Neuron (in vitro differentiated cells): Measurements from ENCODE around the gene FZD1.
"Not testable (repeated sequence)": the region's sequence is repeated elsewhere in the genome, so short reads cannot be mapped to it uniquely, and the experiment has no call there.

ENCODE experiments used
- H2AFZ ChIP-seq: one replicate; pipeline ENCODE4 v1.6.1; 2013; ENCODE audit warnings: low read depth, mild to moderate bottlenecking, inconsistent platforms, low read length, moderate library complexity
- H3K27me3 ChIP-seq: one replicate; pipeline ENCODE4 v1.6.1; 2013; ENCODE audit warnings: low read length; ENCODE audit not compliant: insufficient read depth
- H3K36me3 ChIP-seq: one replicate; pipeline ENCODE4 v1.6.1; 2013; ENCODE audit warnings: low read length; ENCODE audit not compliant: insufficient read depth
- H3K4me1 ChIP-seq: one replicate; pipeline ENCODE4 v1.6.1; 2013; ENCODE audit warnings: low read length; ENCODE audit not compliant: insufficient read depth
- H3K4me3 ChIP-seq: 2 replicates; pipeline ENCODE4 v1.5.1; 2013; ENCODE audit warnings: mild to moderate bottlenecking, low read length, moderate library complexity
- H3K9me3 ChIP-seq: one replicate; pipeline ENCODE4 v1.6.1; 2013; ENCODE audit warnings: low read length

Gene FZD1

DNA sequence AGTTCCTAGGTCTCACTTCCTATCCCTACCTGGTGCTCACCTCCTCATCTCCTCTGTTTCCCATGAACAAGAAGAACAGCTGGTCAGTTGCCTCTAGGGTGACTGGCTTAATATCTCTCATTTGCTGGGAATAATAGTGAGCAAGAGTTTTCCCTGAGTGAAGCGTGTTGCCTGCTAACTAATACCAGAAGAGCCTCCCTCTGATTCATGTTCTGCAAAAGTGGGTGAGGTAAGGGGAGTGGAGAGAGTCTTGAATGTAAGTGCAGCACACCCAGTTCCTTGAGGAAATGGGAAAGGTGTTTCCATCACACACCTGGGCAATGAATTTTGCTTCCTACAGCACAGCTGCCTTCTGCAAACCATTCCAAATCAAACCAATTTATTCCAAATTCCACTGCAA, 29.6 kb downstream of the FZD1 start:
- H3K27me3 ChIP-seq = no peaks in the 10 kb centered on the region
- H3K4me1 ChIP-seq = peaks cover 12% of the 10 kb centered on the region
- H2AFZ ChIP-seq = no peak overlapping the region
- no peaks in the 10 kb centered on the region for H3K36me3 ChIP-seq
- H3K4me3 ChIP-seq = no peak overlapping the region
- no peaks in the 10 kb centered on the region for H3K9me3 ChIP-seq

DNA sequence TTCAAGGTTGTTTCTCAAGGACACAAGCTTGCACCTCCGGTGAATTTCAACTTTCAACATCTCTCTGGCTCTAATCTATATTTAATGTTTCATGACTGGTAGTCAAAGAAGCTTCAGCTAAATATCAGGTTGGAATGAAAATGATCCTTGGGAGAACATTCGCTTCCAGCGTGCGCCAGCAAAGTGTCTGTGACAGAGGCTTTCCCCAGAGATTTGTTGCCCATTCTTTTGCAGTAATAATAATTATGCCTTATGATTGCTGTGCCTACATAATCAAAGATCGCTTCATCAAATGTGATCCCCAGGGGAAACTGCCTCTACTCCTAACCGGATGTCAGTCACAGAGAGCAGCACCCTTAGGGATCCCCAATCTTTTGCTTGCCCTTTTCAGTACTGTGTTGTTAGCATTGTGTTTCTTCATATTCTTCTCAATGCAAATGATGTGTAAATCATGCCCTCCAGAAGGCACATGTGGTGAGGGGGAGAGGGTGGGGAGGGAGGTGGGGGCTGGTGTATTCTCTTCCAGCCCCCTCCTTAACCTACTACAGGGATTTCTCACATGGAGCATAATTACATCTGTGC, 30.5 kb downstream of the FZD1 start:
- Histone ChIP-seq H3K9me3 (no peaks in the 10 kb centered on the region), H3K27me3 (no peaks in the 10 kb centered on the region), H3K4me3 (no peak overlapping the region), H3K4me1 (peaks cover 12% of the 10 kb centered on the region), H2AFZ (no peak overlapping the region), H3K36me3 (no peaks in the 10 kb centered on the region)

DNA sequence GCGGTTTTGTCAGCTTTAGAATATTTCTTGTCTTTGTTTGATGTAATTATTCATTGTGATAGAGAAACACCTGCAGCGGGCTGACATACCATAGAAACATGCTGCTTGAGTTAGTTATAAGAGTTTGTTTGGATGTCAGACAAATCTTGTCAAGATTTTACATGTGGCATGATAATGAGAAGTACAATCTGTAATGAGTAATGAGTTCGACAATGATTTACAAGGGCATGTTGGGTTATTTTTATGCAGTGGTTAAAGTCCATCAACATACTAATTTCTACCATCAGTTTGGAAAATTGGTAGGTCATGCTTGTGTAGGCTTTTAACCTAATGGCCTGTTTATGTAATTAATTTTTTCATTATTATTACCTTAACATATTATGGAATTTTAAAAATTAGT, 31.3 kb downstream of the FZD1 start:
- no peak overlapping the region for H2AFZ ChIP-seq
- H3K36me3 ChIP-seq = no peaks in the 10 kb centered on the region
- no peaks in the 10 kb centered on the region for H3K27me3 ChIP-seq
- peaks cover 12% of the 10 kb centered on the region for H3K4me1 ChIP-seq
- H3K4me3 ChIP-seq = no peak overlapping the region
- H3K9me3 ChIP-seq = no peaks in the 10 kb centered on the region

DNA sequence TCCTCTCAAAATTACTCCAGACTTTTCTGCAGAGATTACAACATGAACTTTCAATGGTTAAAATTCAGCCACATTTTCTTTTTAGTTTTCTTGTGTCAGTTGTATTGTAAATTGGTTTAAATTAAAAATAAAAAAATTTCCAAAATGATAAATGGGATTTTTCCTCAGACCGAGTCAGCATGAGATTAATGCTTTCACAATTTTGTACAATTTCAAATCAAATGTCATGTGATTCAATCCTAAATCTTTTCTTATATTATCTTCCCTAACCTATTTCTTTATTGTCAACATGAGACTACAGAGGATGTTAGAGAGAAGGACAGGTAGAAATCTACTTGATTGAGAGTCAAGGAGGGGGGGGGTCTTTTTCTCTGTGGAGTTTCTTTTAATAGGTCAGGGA, 33.7 kb downstream of the FZD1 start:
- H3K27me3 ChIP-seq = no peaks in the 10 kb centered on the region
- no peaks in the 10 kb centered on the region for H3K36me3 ChIP-seq
- no peaks in the 10 kb centered on the region for H3K9me3 ChIP-seq
- peaks cover 18% of the 10 kb centered on the region for H3K4me1 ChIP-seq
- no peak overlapping the region for H2AFZ ChIP-seq
- no peak overlapping the region for H3K4me3 ChIP-seq

DNA sequence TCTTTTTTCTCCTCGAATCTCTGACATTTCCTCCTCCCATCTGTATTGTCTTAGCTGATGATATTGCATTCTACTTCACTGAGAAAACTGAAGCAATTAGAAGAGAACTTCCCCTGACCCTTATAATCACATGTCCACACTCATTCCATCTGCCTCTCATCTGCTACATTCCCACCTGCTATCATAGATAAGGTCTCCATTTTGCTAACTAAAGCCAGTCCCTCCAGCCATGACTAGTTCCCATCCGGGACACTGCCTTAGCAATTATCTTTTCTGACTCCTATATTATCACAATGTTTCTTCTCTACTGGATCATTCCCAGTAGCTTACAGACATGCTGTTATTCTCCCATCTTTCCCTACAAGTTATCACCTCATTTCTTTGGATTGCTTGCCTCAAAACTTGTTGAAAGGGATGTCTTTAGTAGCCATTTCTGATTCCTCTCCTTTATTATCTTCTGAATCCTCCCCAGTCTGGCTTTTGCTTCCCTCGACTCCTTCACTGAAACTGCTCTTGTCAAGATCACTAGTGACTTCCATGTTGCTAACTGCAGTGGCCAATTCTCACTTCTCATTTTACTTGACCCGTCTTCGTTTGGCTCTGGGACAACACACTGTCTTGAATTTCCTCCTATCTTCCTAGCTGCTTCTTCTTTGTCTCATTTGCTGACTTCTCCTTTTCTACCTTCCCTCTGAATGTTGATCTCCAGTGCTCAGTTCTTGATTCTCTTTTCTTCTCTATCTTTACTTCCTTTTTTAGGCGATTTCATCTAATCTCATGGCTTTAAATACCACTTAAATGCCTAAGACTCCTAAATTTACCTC, 35.9 kb downstream of the FZD1 start:
- H3K9me3 ChIP-seq = no peaks in the 10 kb centered on the region
- no peaks in the 10 kb centered on the region for H3K27me3 ChIP-seq
- no peak overlapping the region for H2AFZ ChIP-seq
- peaks cover 9% of the 10 kb centered on the region for H3K4me1 ChIP-seq
- no peak overlapping the region for H3K4me3 ChIP-seq
- no peaks in the 10 kb centered on the region for H3K36me3 ChIP-seq

DNA sequence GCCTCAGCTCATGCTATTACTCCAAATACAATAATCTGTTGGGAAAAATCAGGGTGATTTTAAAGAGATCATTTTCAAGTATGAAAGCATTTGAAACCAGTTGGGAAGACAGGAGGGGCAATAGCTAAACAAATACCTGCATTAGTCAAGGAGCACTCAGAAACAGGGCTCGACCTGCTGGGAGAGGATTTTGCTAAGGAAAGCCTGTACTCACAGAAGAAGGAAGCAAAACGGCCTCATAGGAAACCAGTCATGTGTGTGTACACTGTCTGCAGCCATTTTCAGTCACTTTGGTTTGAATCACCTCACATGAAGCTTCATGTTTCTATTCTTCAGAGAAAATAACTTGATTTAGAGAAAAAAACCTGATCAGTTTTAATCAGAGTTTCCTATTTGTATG, 38.6 kb downstream of the FZD1 start:
- Histone ChIP-seq H3K36me3 (no peaks in the 10 kb centered on the region), H3K9me3 (no peaks in the 10 kb centered on the region), H3K4me3 (no peak overlapping the region), H2AFZ (no peak overlapping the region), H3K4me1 (peaks cover 7% of the 10 kb centered on the region), H3K27me3 (no peaks in the 10 kb centered on the region)

DNA sequence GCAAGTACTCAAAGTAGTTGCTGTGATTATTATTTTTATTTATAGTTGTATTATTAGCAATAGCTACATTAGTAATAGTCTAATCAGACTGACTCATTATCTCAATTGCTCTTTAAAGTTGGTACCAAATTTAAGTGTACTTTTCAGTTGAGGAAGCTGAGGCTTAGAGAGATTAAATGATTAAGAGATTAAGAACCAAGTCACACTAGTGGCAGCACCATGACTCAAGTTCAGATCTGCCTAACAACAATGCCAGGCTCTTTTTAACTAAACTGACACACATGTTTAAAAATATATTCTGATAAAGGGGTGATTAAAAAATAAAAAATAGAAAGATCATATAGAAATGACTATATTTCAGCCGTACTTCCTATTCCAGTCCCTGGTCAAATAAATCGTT, 42.0 kb downstream of the FZD1 start:
- Histone ChIP-seq H3K4me3 (no peak overlapping the region), H3K9me3 (no peaks in the 10 kb centered on the region), H3K36me3 (no peaks in the 10 kb centered on the region), H3K4me1 (peaks cover 6% of the 10 kb centered on the region), H3K27me3 (no peaks in the 10 kb centered on the region), H2AFZ (no peak overlapping the region)

DNA sequence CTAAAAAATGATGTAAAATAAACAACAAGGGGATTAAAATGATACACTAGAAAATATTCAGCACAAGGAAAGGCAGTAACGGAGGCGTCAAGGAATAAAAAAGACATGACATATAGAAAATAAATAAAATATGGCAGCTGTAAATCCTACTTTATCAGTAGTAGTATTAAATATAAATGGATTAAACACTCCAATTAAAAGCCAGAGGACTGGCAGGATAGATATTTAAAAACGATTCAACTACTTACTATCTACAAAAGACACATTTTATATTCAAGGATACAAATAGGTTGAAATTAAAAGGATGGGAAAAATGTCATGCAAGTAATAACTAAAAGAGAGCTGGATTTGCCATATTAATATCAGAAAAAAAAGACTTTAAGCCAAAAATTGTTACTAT, 43.2 kb downstream of the FZD1 start:
- Histone ChIP-seq H3K4me3 (no peak overlapping the region), H3K4me1 (peaks cover 3% of the 10 kb centered on the region)

DNA sequence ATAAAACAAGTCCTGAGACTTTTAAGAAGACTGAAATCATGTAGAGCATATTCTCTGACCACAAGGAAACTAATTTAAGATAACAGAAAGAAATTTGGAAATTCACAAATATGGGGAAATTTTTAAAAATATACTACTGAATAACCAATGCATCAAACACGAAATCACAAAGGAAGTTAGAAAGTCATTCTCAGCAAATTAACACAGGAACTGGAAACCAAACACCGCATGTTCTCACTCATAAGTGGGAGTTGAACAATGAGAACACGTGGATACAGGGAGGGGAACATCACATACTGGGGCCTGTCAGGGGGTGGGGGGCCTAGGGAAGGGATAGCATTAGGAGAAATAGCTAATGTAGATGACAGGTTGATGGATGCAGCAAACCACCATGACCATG, 44.0 kb downstream of the FZD1 start:
- not testable (repeated sequence) for H3K9me3 ChIP-seq

More for the DNA sequence above, 43.2 kb downstream of the FZD1 start:
- no peaks in the 10 kb centered on the region for H3K36me3 ChIP-seq
- no peaks in the 10 kb centered on the region for H3K27me3 ChIP-seq
- no peak overlapping the region for H2AFZ ChIP-seq
- no peaks in the 10 kb centered on the region for H3K9me3 ChIP-seq

DNA sequence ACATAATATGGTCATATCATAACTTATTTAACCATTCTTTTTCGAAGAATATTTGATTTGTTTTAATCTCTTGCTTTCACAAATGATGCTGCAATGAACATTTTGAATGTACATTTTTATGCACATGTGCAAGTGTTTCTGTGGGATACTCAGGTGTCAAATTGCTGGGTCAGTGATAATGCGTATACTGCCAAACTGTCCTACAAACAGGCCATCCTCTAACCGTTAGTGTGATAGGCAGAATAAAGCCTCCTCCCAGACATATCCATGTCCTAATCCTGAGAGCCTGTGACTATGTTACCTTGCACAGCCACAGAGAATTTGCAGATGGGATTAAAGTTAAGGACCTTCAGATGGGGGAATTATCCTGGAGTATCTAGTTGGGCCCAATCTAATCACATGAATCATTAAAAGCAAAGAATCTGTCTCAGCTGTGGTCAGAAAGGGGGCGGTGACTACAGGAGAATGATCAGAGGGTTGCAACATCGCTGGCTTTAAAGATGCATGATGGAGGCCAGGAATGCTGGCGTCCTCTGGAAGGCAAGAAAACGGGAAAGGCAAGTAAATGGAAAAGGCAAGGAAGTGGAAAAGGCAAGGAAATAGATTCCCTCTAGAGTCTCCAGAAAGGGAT, 46.7 kb downstream of the FZD1 start:
- Histone ChIP-seq H3K36me3 (no peaks in the 10 kb centered on the region), H3K27me3 (no peaks in the 10 kb centered on the region), H3K4me1 (peaks cover 3% of the 10 kb centered on the region), H3K9me3 (no peaks in the 10 kb centered on the region), H2AFZ (no peak overlapping the region), H3K4me3 (no peak overlapping the region)

More for the DNA sequence above, 44.0 kb downstream of the FZD1 start:
- H3K4me3 ChIP-seq, H3K4me1 ChIP-seq, H2AFZ ChIP-seq, H3K36me3 ChIP-seq, H3K27me3 ChIP-seq: not testable (repeated sequence)

DNA sequence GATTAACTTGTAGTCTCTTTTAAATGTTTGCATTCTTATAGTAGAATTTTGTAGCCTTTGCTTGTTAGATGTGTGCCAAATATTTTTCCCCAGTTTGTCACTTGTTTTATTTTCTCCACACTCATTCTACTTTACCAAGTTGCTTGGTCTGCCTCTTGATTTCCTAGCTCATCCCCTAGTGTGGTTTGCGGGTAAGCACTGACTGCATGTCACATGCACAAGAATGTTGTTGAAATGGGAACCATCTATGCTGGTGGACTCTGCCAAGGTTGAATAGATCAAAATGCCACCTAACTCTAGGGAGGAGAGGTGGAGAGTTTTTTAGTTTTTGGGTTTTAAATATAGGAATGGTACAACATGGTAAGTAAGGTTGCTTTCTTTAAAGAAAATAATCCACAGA, 47.6 kb downstream of the FZD1 start:
- no peaks in the 10 kb centered on the region for H3K36me3 ChIP-seq
- H3K9me3 ChIP-seq = no peaks in the 10 kb centered on the region
- H3K4me1 ChIP-seq = peaks cover 3% of the 10 kb centered on the region
- no peaks in the 10 kb centered on the region for H3K27me3 ChIP-seq
- H2AFZ ChIP-seq = no peak overlapping the region
- no peak overlapping the region for H3K4me3 ChIP-seq

DNA sequence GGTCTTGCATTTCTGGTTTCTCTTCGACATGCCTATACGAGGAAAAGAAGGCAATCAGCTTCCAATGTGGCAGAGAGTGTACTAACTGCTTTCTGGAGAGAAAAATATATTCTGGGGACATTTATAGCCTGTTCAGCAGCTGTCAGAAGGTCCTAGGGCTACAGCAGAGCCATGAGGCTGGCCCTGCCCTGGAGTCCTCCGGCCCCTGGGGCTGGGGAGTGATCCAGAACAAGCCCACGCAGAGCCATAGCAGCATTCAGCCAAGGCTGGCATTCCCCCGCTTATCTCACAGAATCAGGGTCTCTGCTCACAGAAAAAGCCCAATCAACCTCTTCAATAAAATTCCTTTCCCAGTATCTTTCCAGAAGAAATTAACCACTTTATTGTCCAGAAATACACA, 48.9 kb downstream of the FZD1 start:
- Histone ChIP-seq H3K9me3 (peaks cover 2% of the 10 kb centered on the region), H3K27me3 (no peaks in the 10 kb centered on the region), H3K36me3 (no peaks in the 10 kb centered on the region)

DNA sequence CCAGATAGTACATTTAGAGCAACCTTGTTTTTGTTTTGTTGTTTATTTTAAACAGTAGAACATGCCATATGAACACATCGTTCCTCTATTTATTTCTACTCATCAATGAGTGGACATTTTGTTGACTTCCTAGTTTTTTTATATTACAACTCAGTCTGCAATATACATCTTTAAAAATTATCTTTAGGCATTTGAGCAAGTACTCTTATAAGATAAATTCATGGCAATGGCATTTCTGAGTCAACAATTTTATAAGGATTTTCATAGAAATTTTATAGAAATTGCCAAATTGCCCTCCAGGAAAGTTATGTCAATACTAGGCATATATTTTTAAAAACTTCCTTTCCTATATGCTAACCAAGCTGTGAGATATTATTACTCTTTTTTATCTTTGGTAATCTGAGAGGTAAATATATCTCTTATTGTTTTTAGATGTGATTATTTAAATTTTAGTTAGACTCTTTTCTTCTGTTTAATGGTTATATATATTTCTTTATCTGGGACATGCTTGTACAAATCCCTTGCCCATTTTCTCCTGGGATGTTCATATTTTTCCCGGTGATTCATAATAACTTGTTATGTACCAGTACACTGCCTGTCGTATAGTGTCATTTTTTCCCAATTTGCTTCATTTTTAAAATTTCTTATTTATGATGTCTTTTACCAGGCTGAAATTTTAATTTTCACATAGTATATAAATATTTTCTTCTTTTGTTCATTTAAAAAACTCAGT, 50.5 kb downstream of the FZD1 start:
- peaks cover 2% of the 10 kb centered on the region for H3K9me3 ChIP-seq
- peaks cover 3% of the 10 kb centered on the region for H3K4me1 ChIP-seq
- no peak overlapping the region for H3K4me3 ChIP-seq
- H3K36me3 ChIP-seq = no peaks in the 10 kb centered on the region
- no peak overlapping the region for H2AFZ ChIP-seq
- H3K27me3 ChIP-seq = no peaks in the 10 kb centered on the region

More for the DNA sequence above, 48.9 kb downstream of the FZD1 start:
- H2AFZ ChIP-seq = no peak overlapping the region
- no peak overlapping the region for H3K4me3 ChIP-seq
- H3K4me1 ChIP-seq = peaks cover 3% of the 10 kb centered on the region
